HT1080 (cell line): ENCODE measurements around the gene ZNF808. TPM values are rescaled to one million over a fixed set of nuclear protein-coding genes. Genes with fewer than 3 reads are reported as not detected.
A peak's percentile ranks its signal among the peaks of the same experiment; 100 is the strongest.
"Not testable (repeated sequence)": the region's sequence is repeated elsewhere in the genome, so short reads cannot be mapped to it uniquely, and the experiment has no call there.

Source experiments
- DNase-seq: peaks from one replicate; pipeline ENCODE4 v3.0.0-alpha.2; 2015; ENCODE audit warnings: low read depth
- polyA plus RNA-seq, 2 experiments: library from polyadenylated mRNA; depleted of rRNA; stranded (reverse); fragments of >200 nt; gene quantifications; 2 replicates each; pipeline ENCODE4 v1.2.3, GENCODE V29; 2015
- total RNA-seq: library from RNA; depleted of rRNA; stranded (reverse); fragments of >200 nt; shearing (Covaris generic); gene quantifications from 2 replicates; pipeline ENCODE4 v1.2.3, GENCODE V29; 2014; rRNA removed

The ZNF808 gene
- total RNA-seq, result 0.16 TPM in 1 of 2 replicates, not detected in the other
- not detected in 2 replicates for polyA plus RNA-seq (2015; cell fraction: cytosol; rRNA removed)
- polyA plus RNA-seq (2015; cell fraction: nucleus; rRNA removed), result not detected in 2 replicates

- peak; percentile 2 for DNase-seq
These were observed at the start of gene ZNF808 for GRCh38 chr19:52527134-52527955. Gene ZNF808, plus strand, starts transcription at chr19:52527668. Its CDS starts 15,617 bp downstream, at chr19:52543285.

- DNase-seq, result not testable (repeated sequence)
These were observed 43.2 kb upstream of the ZNF808 start for GRCh38 chr19:52484111-52484743.

- DNase-seq, result not testable (repeated sequence)
These were observed 42.4 kb upstream of the ZNF808 start for GRCh38 chr19:52485064-52485463.

- not testable (repeated sequence) for DNase-seq
These were observed 41.8 kb upstream of the ZNF808 start for GRCh38 chr19:52485561-52486240.

GRCh38 chr19:52492201-52492993 lies 35.1 kb upstream of the ZNF808 start:
- DNase-seq, result no peak

- no peak for DNase-seq
These were observed 34.4 kb upstream of the ZNF808 start for GRCh38 chr19:52492994-52493470.

GRCh38 chr19:52494518-52494917 lies 33.0 kb upstream of the ZNF808 start:
- DNase-seq, result no peak

- DNase-seq, result no peak
These were observed 28.9 kb upstream of the ZNF808 start for GRCh38 chr19:52498571-52498970.

- not testable (repeated sequence) for DNase-seq
These were observed 27.0 kb upstream of the ZNF808 start for GRCh38 chr19:52500474-52500873.

- DNase-seq, result not testable (repeated sequence)
These were observed 26.5 kb upstream of the ZNF808 start for GRCh38 chr19:52500991-52501390.

- no peak for DNase-seq
These were observed 20.2 kb upstream of the ZNF808 start for GRCh38 chr19:52507266-52507665.

- DNase-seq, result no peak
These were observed 11.3 kb upstream of the ZNF808 start for GRCh38 chr19:52516191-52516590.

- no peak for DNase-seq
These were observed 8.8 kb upstream of the ZNF808 start for GRCh38 chr19:52518646-52519045.

GRCh38 chr19:52519175-52519574 lies 8.3 kb upstream of the ZNF808 start:
- not testable (repeated sequence) for DNase-seq

- DNase-seq, result no peak
These were observed 7.5 kb upstream of the ZNF808 start for GRCh38 chr19:52520013-52520412.

- no peak for DNase-seq
These were observed 4.9 kb upstream of the ZNF808 start for GRCh38 chr19:52522551-52522950.

- no peak for DNase-seq
These were observed 3.4 kb upstream of the ZNF808 start for GRCh38 chr19:52524086-52524485.

- DNase-seq, result no peak
These were observed 486 bp downstream of the ZNF808 start for GRCh38 chr19:52527956-52528351.

GRCh38 chr19:52532480-52532879 lies 5.0 kb downstream of the ZNF808 start:
- DNase-seq, result no peak

- DNase-seq, result no peak
These were observed 6.4 kb downstream of the ZNF808 start for GRCh38 chr19:52533901-52534300.

- DNase-seq, result not testable (repeated sequence)
These were observed 7.9 kb downstream of the ZNF808 start for GRCh38 chr19:52535385-52535770.
